GM23248 (cell line): ENCODE data around the gene BRD3.

Source experiments
- EZH2 ChIP-seq: fragments of 200-600 bp; sonication (generic); IDR thresholded peaks from 2 replicates; pipeline ENCODE4 v1.6.1; 2018; ENCODE audit warnings: antibody characterized with exemption, mild to moderate bottlenecking; ENCODE audit not compliant: insufficient read depth, poor library complexity, severe bottlenecking
- EZH2phosphoT487 ChIP-seq: fragments of 200-600 bp; sonication (generic); IDR thresholded peaks from 2 replicates; pipeline ENCODE4 v1.6.1; 2018; ENCODE audit warnings: antibody characterized with exemption, moderate library complexity, mild to moderate bottlenecking, low read depth; ENCODE audit not compliant: insufficient read depth

GRCh38 chr9:133994353-133995011 is 73.3 kb downstream of the BRD3 start:
- TF ChIP-seq EZH2 (no peak), EZH2phosphoT487 (no peak)
